ENCODE results near the gene ACAN. TPM values are rescaled to one million over a fixed set of nuclear protein-coding genes. Genes with fewer than 3 reads are reported as not detected.

ACAN gene
- total and polyA plus RNA-seq, 9 of the 15 experiments (the other 6 are each of a cell fraction or from before 2014, with no cell fraction given): not detected

GRCh38 chr15:88920186-88920891 is 117.1 kb downstream of the ACAN start (continued):
- TF ChIP-seq ZNF395 (CRISPR knock-in tag; IDR thresholded peaks at IDR 0.05) (peak; percentile 96), EP300 (IDR thresholded peaks at IDR 0.05; ENCODE audit: low read length) (peak; percentile 47; the same call in 1 of the 2 replicates), USF1 (CRISPR knock-in tag; IDR thresholded peaks at IDR 0.05) (no peak), ZNF507 (tag; conservative IDR thresholded peaks at IDR 0.05) (0 out of 2 replicates have a peak, but pooled peaks have one; percentile 24), NFRKB (IDR thresholded peaks at IDR 0.05; ENCODE audit: low read depth) (0 out of 2 replicates have a peak, but pooled peaks have one; percentile 31), HMGN3 (IDR thresholded peaks at IDR 0.05; ENCODE audit: borderline replicate concordance, extremely low read depth, insufficient read length, low read depth, low read length) (no peak), CREB3L1 (IDR thresholded peaks at IDR 0.05; ENCODE audit: borderline replicate concordance, low read depth) (no peak), ZNF347 (CRISPR knock-in tag; IDR thresholded peaks at IDR 0.05; ENCODE audit: low read depth) (no peak), SMAD1 (IDR thresholded peaks at IDR 0.05; ENCODE audit: low read depth, low read length, partially characterized antibody) (no peak), THRB (CRISPR knock-in tag; conservative IDR thresholded peaks at IDR 0.05) (0 out of 2 replicates have a peak, but pooled peaks have one; percentile 9), SMAD4 (CRISPR knock-in tag; conservative IDR thresholded peaks at IDR 0.05) (peak; percentile 96), IRF9 (tag; IDR thresholded peaks at IDR 0.05) (peak; percentile 94), MAFF (IDR thresholded peaks at IDR 0.05; ENCODE audit: low read length) (peak; percentile 60; the same call in 1 of the 2 replicates), DNMT1 (IDR thresholded peaks at IDR 0.05) (no peak), ZNF592 (IDR thresholded peaks at IDR 0.05) (peak; percentile 99), ZBTB17 (CRISPR knock-in tag; IDR thresholded peaks at IDR 0.05) (peak; percentile 86; the same call in 1 of the 2 replicates), MECOM (CRISPR knock-in tag; IDR thresholded peaks at IDR 0.05) (peak; percentile 84)

All from K562 (cell line).